ENCODE measurements around the gene FBXO5.
"Not testable (repeated sequence)": the region's sequence is repeated elsewhere in the genome, so short reads cannot be mapped to it uniquely, and the experiment has no call there.

The FBXO5 gene

DNA sequence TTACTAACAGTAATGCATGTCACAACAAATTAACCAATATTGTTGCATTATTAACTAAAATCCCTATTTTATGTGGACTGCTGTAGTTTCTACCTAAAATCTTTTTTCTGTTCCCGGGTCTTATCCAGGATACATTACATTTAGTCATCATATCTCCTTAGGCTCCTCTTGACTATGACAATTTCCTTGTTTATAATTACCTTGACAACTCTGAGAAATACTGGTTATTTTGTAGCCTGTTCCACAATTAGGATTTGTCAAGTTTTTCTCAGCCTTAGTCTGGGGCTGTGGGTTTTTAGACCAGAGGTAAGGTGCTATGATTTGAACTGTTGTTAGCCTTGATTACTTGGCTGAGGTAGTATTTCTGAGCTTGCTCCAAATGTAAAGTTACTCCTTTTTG lies 3.7 kb downstream of the FBXO5 start:
- Histone ChIP-seq H3K27me3 (no peaks in the 10 kb centered on the region), H3K36me3 (peaks cover 51% of the 10 kb centered on the region), H3K4me2 (peak overlapping the region; percentile 88), H3K27ac (no peak overlapping the region), H4K20me1 (peaks cover 87% of the 10 kb centered on the region), H3K9me3 (peaks cover 4% of the 10 kb centered on the region; the same call in 1 of the 2 replicates), H3K4me1 (peaks cover 75% of the 10 kb centered on the region), H3K4me3 (no peak overlapping the region), H3K9ac (no peak overlapping the region)
- no peak for TF ChIP-seq Cebpa-rat (IDR thresholded peaks at IDR 0.05)

DNA sequence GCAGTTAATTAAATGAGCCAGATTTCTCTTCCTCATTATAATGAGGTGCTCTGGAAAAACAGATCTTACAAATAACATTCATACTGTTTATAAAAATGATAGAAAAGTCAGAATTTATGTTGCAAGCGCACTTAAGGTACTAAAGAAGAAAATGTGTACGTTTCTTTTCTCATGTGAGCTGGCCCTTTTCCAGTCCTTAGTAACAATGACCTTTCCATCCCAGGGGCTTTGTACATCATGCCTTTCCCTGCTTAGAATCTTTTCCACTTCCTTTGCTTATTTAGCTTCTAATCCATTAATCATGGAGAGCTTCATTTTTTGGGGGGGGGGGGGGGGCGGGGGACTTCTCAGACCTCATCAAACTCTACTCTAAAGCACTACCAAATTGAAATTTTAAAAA lies 4.8 kb downstream of the FBXO5 start:
- H3K4me2 ChIP-seq, result peak overlapping the region; percentile 29; the same call in 1 of the 2 replicates
- no peak overlapping the region for H3K9ac ChIP-seq
- H4K20me1 ChIP-seq, result peaks cover 97% of the 10 kb centered on the region
- no peak for TF ChIP-seq Cebpa-rat (IDR thresholded peaks at IDR 0.05)
- no peaks in the 10 kb centered on the region for H3K27me3 ChIP-seq
- H3K4me3 ChIP-seq, result no peak overlapping the region
- peaks cover 75% of the 10 kb centered on the region for H3K4me1 ChIP-seq
- H3K9me3 ChIP-seq, result peaks cover 4% of the 10 kb centered on the region; the same call in 1 of the 2 replicates
- peaks cover 62% of the 10 kb centered on the region for H3K36me3 ChIP-seq
- no peak overlapping the region for H3K27ac ChIP-seq

- Histone ChIP-seq H4K20me1 (peaks cover 98% of the 10 kb centered on the region), H3K27ac (no peak overlapping the region), H3K4me1 (peaks cover 75% of the 10 kb centered on the region), H3K4me2 (peak overlapping the region; percentile 29; the same call in 1 of the 2 replicates), H3K9me3 (peaks cover 4% of the 10 kb centered on the region; the same call in 1 of the 2 replicates), H3K36me3 (peaks cover 67% of the 10 kb centered on the region), H3K27me3 (no peaks in the 10 kb centered on the region), H3K9ac (no peak overlapping the region), H3K4me3 (no peak overlapping the region)
- TF ChIP-seq Cebpa-rat (IDR thresholded peaks at IDR 0.05), result no peak
Observed at GRCh38 chr6:152977556-152977955, 5.3 kb downstream of the FBXO5 start.

DNA sequence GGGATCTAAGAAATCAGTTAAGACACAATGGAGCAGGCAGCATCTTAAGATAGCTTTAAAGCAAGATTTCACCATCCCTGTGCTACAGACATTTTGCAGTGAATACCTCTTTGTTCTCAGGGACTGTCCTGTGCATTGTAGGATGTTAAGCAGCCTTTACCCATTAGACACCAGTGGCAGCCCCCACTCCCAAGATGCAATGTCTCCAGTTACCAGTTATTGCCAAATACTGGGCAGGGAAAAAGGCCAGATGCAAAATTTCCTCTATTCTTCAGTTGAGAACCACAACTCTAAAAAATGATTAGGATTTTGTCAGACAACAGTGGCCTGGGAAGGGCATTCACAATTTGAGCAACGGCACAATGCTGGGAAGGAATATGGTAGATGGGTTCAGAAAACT lies 6.1 kb downstream of the FBXO5 start:
- Histone ChIP-seq H3K9ac (no peak overlapping the region), H3K4me1 (peaks cover 72% of the 10 kb centered on the region), H3K36me3 (peaks cover 75% of the 10 kb centered on the region), H3K27ac (no peak overlapping the region), H3K9me3 (peaks cover 4% of the 10 kb centered on the region; the same call in 1 of the 2 replicates), H3K4me2 (peak overlapping the region; percentile 29), H3K27me3 (no peaks in the 10 kb centered on the region), H4K20me1 (peaks cover 95% of the 10 kb centered on the region), H3K4me3 (no peak overlapping the region)
- no peak for TF ChIP-seq Cebpa-rat (IDR thresholded peaks at IDR 0.05)

GRCh38 chr6:152975204-152975915 lies 7.5 kb downstream of the FBXO5 start:
- no peak overlapping the region for H3K9ac ChIP-seq
- peaks cover 58% of the 10 kb centered on the region for H3K4me1 ChIP-seq
- H3K36me3 ChIP-seq, result peaks cover 89% of the 10 kb centered on the region
- no peaks in the 10 kb centered on the region for H3K27me3 ChIP-seq
- no peak overlapping the region for H3K27ac ChIP-seq
- TF ChIP-seq Cebpa-rat (IDR thresholded peaks at IDR 0.05), result no peak
- H4K20me1 ChIP-seq, result peaks cover 90% of the 10 kb centered on the region
- peak overlapping the region; percentile 42 for H3K4me2 ChIP-seq
- 0 out of 2 replicates have a peak overlapping the region, but pooled peaks have one; percentile 11 for H3K4me3 ChIP-seq
- peaks cover 4% of the 10 kb centered on the region; the same call in 1 of the 2 replicates for H3K9me3 ChIP-seq

DNA sequence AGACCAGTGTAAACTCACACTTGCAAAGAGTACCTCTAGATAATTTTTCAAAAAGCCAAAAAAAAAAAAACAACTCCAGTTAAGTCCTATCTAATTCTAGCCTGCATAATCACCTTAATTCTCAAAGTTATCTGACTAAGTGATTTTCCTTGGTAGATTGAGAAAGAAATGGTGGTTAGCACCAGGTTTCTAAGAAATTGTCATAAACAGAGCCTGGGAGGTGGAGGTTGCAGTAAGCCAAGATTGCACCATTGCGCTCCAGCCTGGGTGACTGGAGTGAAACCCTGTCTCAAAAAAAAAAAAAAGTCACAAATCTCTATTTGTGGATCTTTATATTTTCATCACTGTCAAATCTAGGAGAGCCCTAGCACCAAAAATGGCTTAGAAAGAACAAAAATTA lies 8.9 kb downstream of the FBXO5 start:
- peaks cover 19% of the 10 kb centered on the region for H3K9me3 ChIP-seq
- no peak overlapping the region for H3K27ac ChIP-seq
- peaks cover 43% of the 10 kb centered on the region for H3K4me1 ChIP-seq
- H3K9ac ChIP-seq, result no peak overlapping the region
- peaks cover 98% of the 10 kb centered on the region for H3K36me3 ChIP-seq
- H3K4me3 ChIP-seq, result no peak overlapping the region
- H4K20me1 ChIP-seq, result peaks cover 76% of the 10 kb centered on the region
- H3K4me2 ChIP-seq, result no peak overlapping the region; the same call in 1 of the 2 replicates
- no peaks in the 10 kb centered on the region for H3K27me3 ChIP-seq
- no peak for TF ChIP-seq Cebpa-rat (IDR thresholded peaks at IDR 0.05)

- peaks cover 5% of the 10 kb centered on the region for H3K4me1 ChIP-seq
- H3K27me3 ChIP-seq, result no peaks in the 10 kb centered on the region
- H3K36me3 ChIP-seq, result peaks cover 58% of the 10 kb centered on the region
- peaks cover 37% of the 10 kb centered on the region for H4K20me1 ChIP-seq
- peaks cover 24% of the 10 kb centered on the region for H3K9me3 ChIP-seq
- H3K4me2 ChIP-seq, result no peak overlapping the region
- no peak overlapping the region for H3K9ac ChIP-seq
- H3K27ac ChIP-seq, result no peak overlapping the region
- no peak overlapping the region for H3K4me3 ChIP-seq
- TF ChIP-seq Cebpa-rat (IDR thresholded peaks at IDR 0.05), result no peak
Observed at GRCh38 chr6:152969688-152970418, 13.0 kb downstream of the FBXO5 start.

DNA sequence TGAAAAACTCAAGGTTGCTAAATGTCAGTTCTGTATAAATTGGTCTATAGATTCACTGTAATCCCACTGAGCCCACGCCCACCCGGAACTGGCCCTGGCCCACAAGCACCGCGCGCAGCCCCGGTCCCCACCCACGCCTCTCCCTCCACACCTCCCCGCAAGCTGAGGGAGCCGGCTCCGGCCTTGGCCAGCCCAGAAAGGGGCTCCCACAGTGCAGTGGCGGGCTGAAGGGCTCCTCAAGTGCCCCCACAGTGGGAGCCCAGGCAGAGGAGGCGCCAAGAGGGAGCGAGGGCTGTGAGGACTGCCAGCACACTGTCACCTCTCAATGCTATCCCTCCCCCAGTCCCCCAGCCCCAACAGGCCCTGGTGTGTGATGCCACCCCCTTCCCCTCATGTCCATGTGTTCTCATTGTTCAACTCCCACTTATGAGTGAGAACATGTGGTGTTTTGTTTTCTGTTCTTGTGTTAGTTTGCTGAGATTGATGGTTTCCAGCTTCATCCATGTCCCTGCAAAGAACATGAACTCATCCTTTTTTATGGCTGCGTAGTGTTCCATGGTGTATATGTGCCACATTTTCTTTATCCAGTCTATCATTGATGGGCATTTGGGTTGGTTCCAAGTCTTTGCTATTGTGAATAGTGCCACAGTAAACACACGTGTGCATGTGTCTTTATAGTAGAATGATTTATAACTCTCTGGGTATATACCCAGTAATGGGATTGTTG lies 16.5 kb downstream of the FBXO5 start:
- H3K4me1 ChIP-seq, H3K27ac ChIP-seq, H3K4me2 ChIP-seq, H3K9ac ChIP-seq, H3K4me3 ChIP-seq, H3K27me3 ChIP-seq, H4K20me1 ChIP-seq: not testable (repeated sequence)
- H3K36me3 ChIP-seq, result peaks cover 23% of the 10 kb centered on the region
- peaks cover 20% of the 10 kb centered on the region for H3K9me3 ChIP-seq

GRCh38 chr6:152959333-152959732 lies 23.5 kb downstream of the FBXO5 start:
- no peak for TF ChIP-seq Cebpa-rat (IDR thresholded peaks at IDR 0.05)
- no peaks in the 10 kb centered on the region for H3K4me1 ChIP-seq
- no peaks in the 10 kb centered on the region for H3K36me3 ChIP-seq
- no peak overlapping the region for H3K9ac ChIP-seq
- H3K27me3 ChIP-seq, result no peaks in the 10 kb centered on the region
- no peak overlapping the region for H3K4me3 ChIP-seq
- no peaks in the 10 kb centered on the region for H4K20me1 ChIP-seq
- no peak overlapping the region for H3K4me2 ChIP-seq
- no peak overlapping the region for H3K27ac ChIP-seq
- no peaks in the 10 kb centered on the region for H3K9me3 ChIP-seq
